SK-N-SH (cell line): ENCODE data around the gene KMO. TPM values are rescaled to one million over a fixed set of nuclear protein-coding genes. Genes with fewer than 3 reads are reported as not detected.
A peak's percentile ranks its signal among the peaks of the same experiment; 100 is the strongest.

Source experiments
- CTCF ChIA-PET: fragments of 300-600, 350-600 bp; formaldehyde crosslinking; extraction: SDS; loops from one replicate; lab custom pipeline; 2021; lab: Yijun Ruan, JAX
- POLR2A ChIA-PET: fragments of 350-600 bp; sonication (Branson Sonifier 250); formaldehyde crosslinking; extraction: SDS; loops from one replicate; lab custom pipeline; 2020; ENCODE audit warnings: antibody characterized with exemption, inconsistent platforms; lab: Yijun Ruan, JAX
- DNase-seq: peaks from one replicate; pipeline ENCODE4 v3.0.0; 2012
- H2AFZ ChIP-seq: fragments of 200-600 bp; sonication (generic); 2 replicates; pipeline ENCODE4 v1.8.1; 2016; ENCODE audit warnings: antibody characterized with exemption, mild to moderate bottlenecking, low read depth
- H3F3A ChIP-seq: fragments of 200-600 bp; sonication (generic); replicated peaks from 2 replicates; pipeline ENCODE3; 2016; ENCODE audit warnings: antibody characterized with exemption, mild to moderate bottlenecking; ENCODE audit not compliant: insufficient read depth
- H3K27ac ChIP-seq, 2 experiments: fragments of 200-500 bp in 1 of 2; fragments of 200-600 bp in 1 of 2; sonication (Bioruptor generic) in 1 of 2; sonication (generic), shearing (Covaris generic) in 1 of 2; 2 replicates each; pipeline versions ENCODE4 v1.5.1 to v1.6.1; 2014 to 2016; ENCODE audit warnings: low read depth in 2 of 2, inconsistent platforms in 1 of 2, low read length in 1 of 2, mild to moderate bottlenecking in 1 of 2, mixed read lengths in 1 of 2
- H3K27me3 ChIP-seq: fragments of 200-600 bp; sonication (generic), shearing (Covaris generic); 2 replicates; pipeline ENCODE4 v1.6.1; 2016; ENCODE audit warnings: mixed run types; ENCODE audit not compliant: insufficient read depth
- H3K36me3 ChIP-seq, 2 experiments: fragments of 200-500 bp in 1 of 2; fragments of 200-600 bp in 1 of 2; sonication (Bioruptor generic) in 1 of 2; sonication (generic) in 1 of 2; replicated peaks in 1 of 2; 2 replicates each; pipeline versions ENCODE3 to v1.5.1; 2014 to 2016; ENCODE audit warnings: low read length in 1 of 2, mild to moderate bottlenecking in 1 of 2; ENCODE audit not compliant: insufficient read depth in 2 of 2, control insufficient read depth in 1 of 2
- H3K4me1 ChIP-seq, 2 experiments: fragments of 200-500 bp in 1 of 2; fragments of 200-600 bp in 1 of 2; sonication (Bioruptor generic) in 1 of 2; sonication (generic), shearing (Covaris generic) in 1 of 2; 2 replicates each; pipeline versions ENCODE4 v1.5.1 to v1.6.1; 2014 to 2016; ENCODE audit warnings: low read depth in 1 of 2, low read length in 1 of 2, mixed run types in 1 of 2; ENCODE audit not compliant: insufficient read depth in 2 of 2, control insufficient read depth in 1 of 2
- H3K4me2 ChIP-seq: fragments of 200-600 bp; sonication (generic), shearing (Covaris generic); 2 replicates; pipeline ENCODE4 v1.6.1; 2017; ENCODE audit warnings: mixed run types
- H3K4me3 ChIP-seq, 2 experiments: fragments of 200-500 bp in 1 of 2; fragments of 200-600 bp in 1 of 2; sonication (Bioruptor generic) in 1 of 2; sonication (generic), shearing (Covaris generic) in 1 of 2; 2 replicates each; pipeline versions ENCODE4 v1.5.1 to v1.8.1; 2014 to 2016; ENCODE audit warnings: low read depth in 2 of 2, inconsistent platforms in 1 of 2, low read length in 1 of 2, mild to moderate bottlenecking in 1 of 2, mixed read lengths in 1 of 2, moderate library complexity in 1 of 2
- H3K79me2 ChIP-seq: fragments of 200-600 bp; sonication (generic); 2 replicates; pipeline ENCODE4 v1.8.1; 2017; ENCODE audit warnings: mild to moderate bottlenecking; ENCODE audit not compliant: insufficient read depth
- H3K9ac ChIP-seq: fragments of 200-600 bp; sonication (generic); 2 replicates; pipeline ENCODE4 v1.6.1; 2017; ENCODE audit warnings: mixed run types
- H3K9me2 ChIP-seq: fragments of 200-600 bp; sonication (generic); 2 replicates; pipeline ENCODE4 v1.6.1; 2017; ENCODE audit warnings: mixed run types
- H3K9me3 ChIP-seq: fragments of 200-600 bp; sonication (generic); 2 replicates; pipeline ENCODE4 v1.6.1; 2017; ENCODE audit warnings: mixed run types, mild to moderate bottlenecking, moderate library complexity
- H4K20me1 ChIP-seq: fragments of 200-600 bp; sonication (generic); 2 replicates; pipeline ENCODE4 v1.6.1; 2017; ENCODE audit warnings: mild to moderate bottlenecking, mixed run types; ENCODE audit not compliant: insufficient read depth
- CTCF ChIP-seq: fragments of 200-600 bp; sonication (generic); IDR thresholded peaks from 2 replicates; pipeline ENCODE4 v1.6.1; 2017; ENCODE audit warnings: antibody characterized with exemption, mild to moderate bottlenecking, moderate library complexity
- FOSL2 ChIP-seq: IDR thresholded peaks from 2 replicates; pipeline ENCODE4 v1.4.0; 2012; ENCODE audit warnings: low read depth, mild to moderate bottlenecking, moderate library complexity, borderline replicate concordance
- MEF2A ChIP-seq: IDR thresholded peaks from 2 replicates; pipeline ENCODE4 v1.4.0; 2012; ENCODE audit warnings: low read depth, borderline replicate concordance
- MXI1 ChIP-seq: IDR thresholded peaks from 2 replicates; pipeline ENCODE4 v1.6.1; 2012; ENCODE audit warnings: mild to moderate bottlenecking, low read depth, low read length, improper control_type of control experiment
- NFIC ChIP-seq: IDR thresholded peaks from 2 replicates; pipeline ENCODE4 v1.4.0; 2012; ENCODE audit warnings: borderline replicate concordance
- NRF1 ChIP-seq: IDR thresholded peaks from 2 replicates; pipeline ENCODE4 v1.6.1; 2012; ENCODE audit warnings: low read depth, mild to moderate bottlenecking, low read length
- POLR2AphosphoS5 ChIP-seq: IDR thresholded peaks from 2 replicates; pipeline ENCODE4 v1.6.1; 2012; ENCODE audit warnings: low read depth, low read length
- RXRA ChIP-seq: IDR thresholded peaks from 2 replicates; pipeline ENCODE4 v1.4.0; 2012; ENCODE audit warnings: low read depth, mild to moderate bottlenecking, borderline replicate concordance
- SIN3A ChIP-seq: IDR thresholded peaks from 2 replicates; pipeline ENCODE4 v1.6.1; 2012; ENCODE audit warnings: low read depth, mild to moderate bottlenecking, low read length, moderate library complexity, borderline replicate concordance
- SMC3 ChIP-seq: IDR thresholded peaks from 2 replicates; pipeline ENCODE4 v1.6.1; 2012; ENCODE audit warnings: low read depth, low read length, improper control_type of control experiment
- TAF1 ChIP-seq: IDR thresholded peaks from 2 replicates; pipeline ENCODE4 v1.6.1; 2012; ENCODE audit warnings: low read depth, mild to moderate bottlenecking, low read length, moderate library complexity, borderline replicate concordance
- USF1 ChIP-seq: IDR thresholded peaks from 2 replicates; pipeline ENCODE4 v1.4.0; 2012; ENCODE audit warnings: low read depth, borderline replicate concordance
- YY1 ChIP-seq: IDR thresholded peaks from 2 replicates; pipeline ENCODE4 v1.4.0; 2012; ENCODE audit warnings: low read depth, mild to moderate bottlenecking
- polyA plus RNA-seq, 3 experiments: library from polyadenylated mRNA; depleted of rRNA; stranded (reverse); fragments of >200 nt; gene quantifications; 2 replicates each; pipeline ENCODE4 v1.2.3, GENCODE V29; 2012
- TF ChIP-seq, protein P1 (sequence below): IDR thresholded peaks from 2 replicates; pipeline ENCODE4 v1.4.0; 2012; ENCODE audit warnings: low read depth, borderline replicate concordance
- TF ChIP-seq, protein P2 (sequence below): IDR thresholded peaks from 2 replicates; pipeline ENCODE4; 2012
- TF ChIP-seq, protein P3 (sequence below): fragments of 150-350 bp; IDR thresholded peaks from 2 replicates; pipeline ENCODE4 v1.6.1; 2016; ENCODE audit warnings: mild to moderate bottlenecking, low read depth, low read length

The KMO gene
- polyA plus RNA-seq, 1 of the 3 experiments (the other 2 are of a cell fraction) = not detected

- TF ChIP-seq USF1 (no peak), YY1 (no peak), POLR2AphosphoS5 (no peak), CTCF (no peak), FOSL2 (no peak), NRF1 (no peak), NFIC (no peak), SMC3 (no peak), MXI1 (no peak), MEF2A (no peak), TAF1 (no peak), RXRA (no peak), SIN3A (no peak)
- TF ChIP-seq, protein P1, sequence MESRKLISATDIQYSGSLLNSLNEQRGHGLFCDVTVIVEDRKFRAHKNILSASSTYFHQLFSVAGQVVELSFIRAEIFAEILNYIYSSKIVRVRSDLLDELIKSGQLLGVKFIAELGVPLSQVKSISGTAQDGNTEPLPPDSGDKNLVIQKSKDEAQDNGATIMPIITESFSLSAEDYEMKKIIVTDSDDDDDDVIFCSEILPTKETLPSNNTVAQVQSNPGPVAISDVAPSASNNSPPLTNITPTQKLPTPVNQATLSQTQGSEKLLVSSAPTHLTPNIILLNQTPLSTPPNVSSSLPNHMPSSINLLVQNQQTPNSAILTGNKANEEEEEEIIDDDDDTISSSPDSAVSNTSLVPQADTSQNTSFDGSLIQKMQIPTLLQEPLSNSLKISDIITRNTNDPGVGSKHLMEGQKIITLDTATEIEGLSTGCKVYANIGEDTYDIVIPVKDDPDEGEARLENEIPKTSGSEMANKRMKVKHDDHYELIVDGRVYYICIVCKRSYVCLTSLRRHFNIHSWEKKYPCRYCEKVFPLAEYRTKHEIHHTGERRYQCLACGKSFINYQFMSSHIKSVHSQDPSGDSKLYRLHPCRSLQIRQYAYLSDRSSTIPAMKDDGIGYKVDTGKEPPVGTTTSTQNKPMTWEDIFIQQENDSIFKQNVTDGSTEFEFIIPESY = no peak
- TF ChIP-seq, protein P2, sequence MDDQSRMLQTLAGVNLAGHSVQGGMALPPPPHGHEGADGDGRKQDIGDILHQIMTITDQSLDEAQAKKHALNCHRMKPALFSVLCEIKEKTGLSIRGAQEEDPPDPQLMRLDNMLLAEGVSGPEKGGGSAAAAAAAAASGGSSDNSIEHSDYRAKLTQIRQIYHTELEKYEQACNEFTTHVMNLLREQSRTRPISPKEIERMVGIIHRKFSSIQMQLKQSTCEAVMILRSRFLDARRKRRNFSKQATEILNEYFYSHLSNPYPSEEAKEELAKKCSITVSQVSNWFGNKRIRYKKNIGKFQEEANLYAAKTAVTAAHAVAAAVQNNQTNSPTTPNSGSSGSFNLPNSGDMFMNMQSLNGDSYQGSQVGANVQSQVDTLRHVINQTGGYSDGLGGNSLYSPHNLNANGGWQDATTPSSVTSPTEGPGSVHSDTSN = no peak
- TF ChIP-seq, protein P3, sequence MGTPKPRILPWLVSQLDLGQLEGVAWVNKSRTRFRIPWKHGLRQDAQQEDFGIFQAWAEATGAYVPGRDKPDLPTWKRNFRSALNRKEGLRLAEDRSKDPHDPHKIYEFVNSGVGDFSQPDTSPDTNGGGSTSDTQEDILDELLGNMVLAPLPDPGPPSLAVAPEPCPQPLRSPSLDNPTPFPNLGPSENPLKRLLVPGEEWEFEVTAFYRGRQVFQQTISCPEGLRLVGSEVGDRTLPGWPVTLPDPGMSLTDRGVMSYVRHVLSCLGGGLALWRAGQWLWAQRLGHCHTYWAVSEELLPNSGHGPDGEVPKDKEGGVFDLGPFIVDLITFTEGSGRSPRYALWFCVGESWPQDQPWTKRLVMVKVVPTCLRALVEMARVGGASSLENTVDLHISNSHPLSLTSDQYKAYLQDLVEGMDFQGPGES = no peak
- TF ChIP-seq, all 33 proteins: peak for 0
- no peaks in the 10 kb centered on the region for H3K9me3 ChIP-seq
- CTCF ChIA-PET = interaction anchor here (0.6 to 2.4 kb wide), 3 partner anchors 10 to 331 kb away, joined by 3 to 10 read pairs (median 4); no protein-coding TSS in a partner anchor
- H3K27ac ChIP-seq = peak overlapping the region in 1 of 2 experiments; percentile 34; a peak in 1 of 4 replicates
- H3K36me3 ChIP-seq = peaks cover 16 to 31% of the 10 kb centered on the region in 2 experiments
- no peaks in the 10 kb centered on the region for H3K9me2 ChIP-seq
- DNase-seq = no peak
- H3F3A ChIP-seq = no peaks in the 10 kb centered on the region
- H3K4me1 ChIP-seq = peaks cover 11 to 23% of the 10 kb centered on the region in 2 experiments
- no peak overlapping the region for H2AFZ ChIP-seq
- no peak overlapping the region for H3K9ac ChIP-seq
- H3K4me2 ChIP-seq = peak overlapping the region; percentile 81
- H4K20me1 ChIP-seq = no peaks in the 10 kb centered on the region
- POLR2A ChIA-PET = no interaction called here
- H3K4me3 ChIP-seq = peak overlapping the region in 1 of 2 experiments; percentile 2; a peak in 1 of 4 replicates
- H3K79me2 ChIP-seq = peaks cover 35% of the 10 kb centered on the region
- no peaks in the 10 kb centered on the region for H3K27me3 ChIP-seq
Observed at GRCh38 chr1:241637046-241637590, 104.9 kb downstream of the KMO start.
